Osteocyte (in vitro differentiated cells): ENCODE results near the gene CYB5A. TPM values are rescaled to one million over a fixed set of nuclear protein-coding genes. Genes with fewer than 3 reads are reported as not detected.

Experiments used
- DNase-seq: peaks from one replicate; pipeline ENCODE4 v3.0.0; 2021; ENCODE audit warnings: mixed read lengths; ENCODE audit not compliant: unreplicated experiment; ENCODE audit errors: extremely low spot score
- H3K27ac Mint-ChIP-seq: one replicate; pipeline ENCODE4 v1.8.0; 2021; ENCODE audit warnings: mild to moderate bottlenecking, mixed read lengths; ENCODE audit not compliant: unreplicated experiment
- H3K27me3 Mint-ChIP-seq: one replicate; pipeline ENCODE4 v1.8.0; 2021; ENCODE audit warnings: mixed read lengths; ENCODE audit not compliant: unreplicated experiment
- H3K36me3 Mint-ChIP-seq: one replicate; pipeline ENCODE4 v1.8.0; 2021; ENCODE audit warnings: mixed read lengths; ENCODE audit not compliant: unreplicated experiment
- H3K4me1 Mint-ChIP-seq: one replicate; pipeline ENCODE4 v1.8.0; 2021; ENCODE audit warnings: mixed read lengths; ENCODE audit not compliant: unreplicated experiment
- H3K4me3 Mint-ChIP-seq: one replicate; pipeline ENCODE4 v1.8.0; 2021; ENCODE audit warnings: mild to moderate bottlenecking, moderate library complexity, mixed read lengths; ENCODE audit not compliant: unreplicated experiment
- H3K9me3 Mint-ChIP-seq: one replicate; pipeline ENCODE4 v1.8.0; 2021; ENCODE audit warnings: mixed read lengths; ENCODE audit not compliant: unreplicated experiment
- total RNA-seq: library from RNA; stranded (reverse); gene quantifications from 2 replicates; pipeline ENCODE4 v1.2.1, GENCODE V29; 2021
- TF ChIP-seq, protein P1 (sequence below): fragments of 200-600 bp; sonication (generic); IDR thresholded peaks from 2 replicates; pipeline ENCODE4 v1.5.0; 2021; ENCODE audit warnings: antibody characterized with exemption, mild to moderate bottlenecking, moderate library complexity

The CYB5A gene
- total RNA-seq, 1 donor from 2014 or later, result 28.2 TPM

DNA sequence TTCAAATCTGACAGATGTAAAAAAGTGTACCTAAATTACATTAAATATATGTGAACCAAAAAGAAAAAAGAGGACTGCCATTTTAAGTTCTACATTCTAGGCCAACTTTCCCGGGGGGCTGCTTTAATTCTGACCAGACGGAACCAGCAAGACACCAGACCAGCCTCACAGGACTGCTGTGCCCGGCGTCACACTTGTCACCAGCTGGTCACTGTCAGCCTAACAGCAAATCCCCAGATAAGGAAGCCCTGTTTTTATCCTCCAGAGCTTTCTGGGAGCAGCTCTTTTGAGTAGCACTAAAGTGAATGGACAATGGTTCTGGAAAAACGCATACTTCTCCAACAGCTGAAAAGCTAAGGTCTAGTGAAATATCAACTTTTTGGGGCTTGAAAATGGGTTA lies 35.6 kb downstream of the CYB5A start:
- Mint-ChIP-seq H3K27me3 (no peaks in the 10 kb centered on the region), H3K9me3 (no peaks in the 10 kb centered on the region), H3K36me3 (peaks cover 10% of the 10 kb centered on the region), H3K4me1 (peaks cover 11% of the 10 kb centered on the region), H3K27ac (no peak overlapping the region), H3K4me3 (no peak overlapping the region)
- TF ChIP-seq, protein P1, sequence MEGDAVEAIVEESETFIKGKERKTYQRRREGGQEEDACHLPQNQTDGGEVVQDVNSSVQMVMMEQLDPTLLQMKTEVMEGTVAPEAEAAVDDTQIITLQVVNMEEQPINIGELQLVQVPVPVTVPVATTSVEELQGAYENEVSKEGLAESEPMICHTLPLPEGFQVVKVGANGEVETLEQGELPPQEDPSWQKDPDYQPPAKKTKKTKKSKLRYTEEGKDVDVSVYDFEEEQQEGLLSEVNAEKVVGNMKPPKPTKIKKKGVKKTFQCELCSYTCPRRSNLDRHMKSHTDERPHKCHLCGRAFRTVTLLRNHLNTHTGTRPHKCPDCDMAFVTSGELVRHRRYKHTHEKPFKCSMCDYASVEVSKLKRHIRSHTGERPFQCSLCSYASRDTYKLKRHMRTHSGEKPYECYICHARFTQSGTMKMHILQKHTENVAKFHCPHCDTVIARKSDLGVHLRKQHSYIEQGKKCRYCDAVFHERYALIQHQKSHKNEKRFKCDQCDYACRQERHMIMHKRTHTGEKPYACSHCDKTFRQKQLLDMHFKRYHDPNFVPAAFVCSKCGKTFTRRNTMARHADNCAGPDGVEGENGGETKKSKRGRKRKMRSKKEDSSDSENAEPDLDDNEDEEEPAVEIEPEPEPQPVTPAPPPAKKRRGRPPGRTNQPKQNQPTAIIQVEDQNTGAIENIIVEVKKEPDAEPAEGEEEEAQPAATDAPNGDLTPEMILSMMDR, result no peak
- DNase-seq, result no peak

DNA sequence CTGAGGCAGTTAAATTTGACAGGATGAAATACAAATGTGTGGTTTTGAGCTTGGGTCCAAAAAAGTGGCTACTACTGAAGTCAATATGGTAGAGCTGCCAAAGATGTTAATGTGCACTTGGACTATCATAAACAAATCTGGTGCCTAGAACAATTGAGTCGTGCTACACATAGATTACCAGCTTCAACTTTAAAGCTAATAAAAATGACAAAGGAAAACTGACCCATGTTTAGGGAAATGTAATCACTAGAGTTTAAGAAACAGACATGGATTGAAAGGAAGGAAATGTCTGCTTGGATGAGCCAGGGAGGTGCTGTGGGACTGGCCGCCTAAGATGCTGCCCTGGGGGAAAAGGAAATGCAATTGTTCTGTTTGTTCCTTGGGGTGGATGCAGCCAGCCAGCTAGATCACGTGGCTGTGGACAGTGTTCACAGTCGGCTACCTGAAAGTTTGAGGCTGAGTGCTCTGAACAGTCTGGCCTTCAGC lies 36.6 kb downstream of the CYB5A start:
- Mint-ChIP-seq H3K27ac (no peak overlapping the region), H3K27me3 (no peaks in the 10 kb centered on the region), H3K4me3 (no peak overlapping the region), H3K9me3 (no peaks in the 10 kb centered on the region), H3K4me1 (peaks cover 12% of the 10 kb centered on the region), H3K36me3 (peaks cover 10% of the 10 kb centered on the region)
- TF ChIP-seq, protein P1, result no peak
- DNase-seq, result no peak

DNA sequence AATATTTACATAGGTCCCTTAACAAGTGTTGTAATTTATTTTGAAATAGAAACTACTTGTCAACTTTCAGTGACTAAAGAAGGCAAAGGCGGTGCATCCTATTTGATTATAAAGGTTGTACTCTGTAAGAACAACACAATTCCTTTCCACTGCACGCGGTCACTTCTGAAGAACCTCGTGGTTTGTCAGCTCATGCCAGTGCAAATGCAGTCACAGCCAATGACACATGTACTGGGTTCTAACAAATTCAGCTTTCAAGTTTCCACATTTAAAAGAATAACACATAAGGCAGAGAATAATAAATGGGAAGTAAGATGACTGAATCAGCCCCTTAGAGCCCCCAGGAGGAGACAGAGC lies 39.7 kb downstream of the CYB5A start:
- Mint-ChIP-seq H3K36me3 (peaks cover 13% of the 10 kb centered on the region), H3K4me3 (no peak overlapping the region), H3K27me3 (no peaks in the 10 kb centered on the region), H3K4me1 (peaks cover 12% of the 10 kb centered on the region), H3K9me3 (no peaks in the 10 kb centered on the region), H3K27ac (peak overlapping the region; percentile 64)
- TF ChIP-seq, protein P1, result no peak
- DNase-seq, result no peak

DNA sequence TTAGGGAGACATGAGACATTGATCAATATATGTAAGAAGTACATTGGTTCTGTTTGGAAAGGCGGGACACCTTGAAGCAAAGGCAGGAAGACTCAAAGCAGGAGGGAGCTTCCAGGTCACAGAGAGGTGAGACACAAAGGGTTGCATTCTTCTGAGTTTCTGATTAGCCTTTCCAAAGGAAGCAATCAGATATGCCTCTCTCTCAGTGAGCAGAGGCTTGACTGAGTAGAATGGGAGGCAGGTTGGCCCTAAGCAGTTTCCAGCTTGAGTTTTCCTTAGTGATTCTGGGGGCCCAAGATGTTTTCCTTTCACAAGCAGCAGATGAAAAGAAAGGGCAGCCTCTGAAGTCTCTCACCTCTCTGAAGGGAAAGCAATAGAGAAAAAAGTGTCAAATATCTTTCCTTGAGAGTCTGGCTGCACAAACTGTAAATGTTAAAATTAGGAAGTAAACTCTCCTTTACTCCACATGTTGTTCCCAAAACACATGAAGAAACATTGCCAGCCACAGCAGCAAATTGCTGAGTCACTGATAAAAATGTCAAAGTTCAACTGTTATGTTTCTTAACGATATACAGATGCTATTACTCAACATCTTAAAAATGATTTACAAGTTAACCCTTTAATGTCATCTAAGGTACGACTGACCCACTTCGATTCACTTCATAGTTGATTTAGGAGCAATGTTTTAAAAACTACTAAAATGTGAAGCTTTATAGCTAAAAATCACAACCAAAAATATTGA lies 40.3 kb downstream of the CYB5A start:
- peaks cover 13% of the 10 kb centered on the region for H3K36me3 Mint-ChIP-seq
- TF ChIP-seq, protein P1, result no peak
- peaks cover 12% of the 10 kb centered on the region for H3K4me1 Mint-ChIP-seq
- no peak overlapping the region for H3K4me3 Mint-ChIP-seq
- H3K9me3 Mint-ChIP-seq, result no peaks in the 10 kb centered on the region
- peak overlapping the region; percentile 64 for H3K27ac Mint-ChIP-seq
- no peak for DNase-seq
- H3K27me3 Mint-ChIP-seq, result no peaks in the 10 kb centered on the region

DNA sequence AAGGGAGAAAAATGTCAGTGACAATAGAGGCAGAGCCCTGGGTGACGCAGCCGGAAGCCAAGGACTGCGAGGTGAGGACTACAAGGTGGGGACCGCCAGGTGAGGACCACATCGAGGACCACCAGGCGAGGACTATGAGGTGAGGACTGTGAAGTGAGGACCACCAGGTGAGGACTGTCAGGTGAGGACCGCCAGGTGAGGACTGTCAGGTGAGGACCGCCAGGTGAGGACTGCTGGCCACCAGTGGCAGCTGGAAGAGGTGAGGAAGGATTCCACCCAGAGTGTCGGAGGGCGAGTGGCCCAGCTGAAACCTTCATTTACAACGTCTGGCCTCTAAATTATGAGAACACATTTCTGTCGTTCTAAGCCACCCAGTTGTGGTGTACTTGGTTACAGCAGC lies 41.6 kb downstream of the CYB5A start:
- TF ChIP-seq, protein P1, result no peak
- Mint-ChIP-seq H3K4me1 (peaks cover 12% of the 10 kb centered on the region), H3K9me3 (no peaks in the 10 kb centered on the region), H3K27me3 (peaks cover 4% of the 10 kb centered on the region), H3K27ac (no peak overlapping the region), H3K4me3 (no peak overlapping the region), H3K36me3 (peaks cover 13% of the 10 kb centered on the region)
- DNase-seq, result no peak
